HepG2 (cell line): ENCODE results near the gene DNAJA1. TPM values are rescaled to one million over a fixed set of nuclear protein-coding genes. Genes with fewer than 3 reads are reported as not detected.

ENCODE experiments used
- ATAC-seq: fragments of 200-7000 bp; cut with Tn5 transposase; 3 replicates; pipeline ENCODE4 v1.9.1; 2020; ENCODE audit warnings: mild to moderate bottlenecking, moderate library complexity
- BruUV-seq: library from RNA; stranded (reverse); fragments of 400-500 nt; replicated peaks from 2 replicates; lab custom pipeline; 2021; lab: Mats Ljungman, UMichigan
- CTCF ChIA-PET: fragments of 300-600 bp; formaldehyde crosslinking; extraction: SDS; loops from one replicate; lab custom pipeline; 2021; ENCODE audit warnings: low total read pairs, inconsistent platforms, low intra/inter-chr PET ratio; lab: Yijun Ruan, JAX
- POLR2A ChIA-PET: fragments of 350-600 bp; sonication (Branson Sonifier 250); formaldehyde crosslinking; loops from one replicate; lab custom pipeline; 2020; ENCODE audit warnings: antibody characterized with exemption, inconsistent platforms; lab: Yijun Ruan, JAX
- DNase-seq: peaks from one replicate; pipeline ENCODE4 v3.0.0-alpha.2; 2015; ENCODE audit warnings: low spot score
- FAIRE-seq: peaks from 3 replicates; lab custom pipeline; 2011; peaks lifted over from hg19 to GRCh38; lab: Jason Lieb, UNC
- H2AFZ ChIP-seq: one replicate; pipeline ENCODE4 v1.6.1; 2011; ENCODE audit warnings: low read length, inconsistent platforms
- H3K27ac ChIP-seq: fragments of 300-600 bp; 3 replicates; pipeline ENCODE4 v1.8.0; 2011; ENCODE audit warnings: mixed run types, mild to moderate bottlenecking, mixed read lengths, low read length, inconsistent platforms; ENCODE audit not compliant: insufficient read depth; ENCODE audit errors: extremely low read length
- H3K27me3 ChIP-seq, 2 experiments: fragments of 200-600 bp in 1 of 2; 2 replicates in 1 of 2; 3 replicates in 1 of 2; pipeline versions ENCODE4 v1.6.0 to v1.8.0; 2011; ENCODE audit warnings: low read length in 2 of 2, mild to moderate bottlenecking in 2 of 2, moderate library complexity in 2 of 2, inconsistent platforms in 1 of 2; ENCODE audit not compliant: insufficient read depth in 2 of 2, control insufficient read depth in 1 of 2
- H3K36me3 ChIP-seq, 2 experiments: fragments of 200-600 bp in 1 of 2; replicated peaks in 1 of 2; 2 replicates in 1 of 2; 3 replicates in 1 of 2; pipeline versions ENCODE4 v1.5.1 to v1.8.0; 2011; ENCODE audit warnings: low read length in 2 of 2, inconsistent platforms in 1 of 2; ENCODE audit not compliant: insufficient read depth in 2 of 2, control insufficient read depth in 1 of 2
- H3K4me1 ChIP-seq: 2 replicates; pipeline ENCODE4 v1.5.1; 2012; ENCODE audit warnings: low read length, inconsistent platforms; ENCODE audit not compliant: insufficient read depth
- H3K4me2 ChIP-seq: 2 replicates; pipeline ENCODE4 v1.6.0; 2011; ENCODE audit warnings: low read depth, low read length, inconsistent platforms
- H3K4me3 ChIP-seq, 3 experiments: fragments of 200-600 bp in 1 of 3; sonication (generic), shearing (Covaris generic) in 1 of 3; replicated peaks in 1 of 3; 2 replicates each; pipeline ENCODE4 v1.5.1; 2011 to 2016; ENCODE audit warnings: low read length in 3 of 3, inconsistent platforms in 2 of 3, low read depth in 2 of 3, mild to moderate bottlenecking in 2 of 3, control low read depth in 1 of 3, mixed read lengths in 1 of 3; ENCODE audit not compliant: insufficient read depth in 1 of 3
- H3K79me2 ChIP-seq: one replicate; pipeline ENCODE4 v1.6.1; 2011; ENCODE audit warnings: low read length, inconsistent platforms; ENCODE audit not compliant: insufficient read depth
- H3K9ac ChIP-seq: 2 replicates; pipeline ENCODE4 v1.6.0; 2011; ENCODE audit warnings: mild to moderate bottlenecking, low read depth, low read length, inconsistent platforms; ENCODE audit not compliant: insufficient read depth
- H3K9me3 ChIP-seq: 2 replicates; pipeline ENCODE4 v1.5.1; 2012; ENCODE audit warnings: mild to moderate bottlenecking, low read length
- H4K20me1 ChIP-seq: 2 replicates; pipeline ENCODE4 v1.6.0; 2011; ENCODE audit warnings: inconsistent platforms, mild to moderate bottlenecking, low read length, moderate library complexity; ENCODE audit not compliant: insufficient read depth
- ARID5B ChIP-seq: IDR thresholded peaks from 2 replicates; pipeline ENCODE4 v1.4.0; 2020; ENCODE audit warnings: mild to moderate bottlenecking, missing genetic modification reagents
- BCL6 ChIP-seq: IDR thresholded peaks from 2 replicates; pipeline ENCODE4 v1.6.1; 2016; ENCODE audit warnings: missing genetic modification reagents, missing compliant biosample characterization
- FIP1L1 ChIP-seq: fragments of 200-400 bp; formaldehyde crosslinking; IDR thresholded peaks from 2 replicates; pipeline ENCODE4 v1.6.1; 2018; ENCODE audit warnings: low read depth, mild to moderate bottlenecking, low read length, moderate library complexity, borderline replicate concordance; ENCODE audit not compliant: insufficient read depth
- FOSL1 ChIP-seq: sonication (generic); formaldehyde crosslinking; IDR thresholded peaks from 2 replicates; pipeline ENCODE4 v1.9.0; 2021; ENCODE audit warnings: missing genetic modification reagents, borderline replicate concordance
- FOXA1 ChIP-seq, 2 experiments: fragments of 450-650 bp in 1 of 2; sonication (generic) in 1 of 2; formaldehyde crosslinking in 1 of 2; IDR thresholded peaks; 2 replicates each; pipeline versions ENCODE4 v1.4.0 to v1.6.1; 2016 to 2020; ENCODE audit warnings: missing genetic modification reagents in 1 of 2
- HMG20B ChIP-seq: conservative IDR thresholded peaks from 2 replicates; pipeline ENCODE4 v1.6.1; 2016; ENCODE audit warnings: missing genetic modification reagents, missing compliant biosample characterization
- IRF1 ChIP-seq: sonication (generic); formaldehyde crosslinking; IDR thresholded peaks from 2 replicates; pipeline ENCODE4 v1.4.0; 2020; ENCODE audit warnings: low read depth, mild to moderate bottlenecking, missing genetic modification reagents
- PHF21A ChIP-seq: sonication (generic); formaldehyde crosslinking; IDR thresholded peaks from 2 replicates; pipeline ENCODE4 v1.5.0; 2020; ENCODE audit warnings: mild to moderate bottlenecking, missing genetic modification reagents
- RNF219 ChIP-seq: sonication (generic); formaldehyde crosslinking; IDR thresholded peaks from 2 replicates; pipeline ENCODE4 v1.5.0; 2020; ENCODE audit warnings: mild to moderate bottlenecking, missing genetic modification reagents
- SMAD9 ChIP-seq: sonication (generic); formaldehyde crosslinking; IDR thresholded peaks from 2 replicates; pipeline ENCODE4 v1.5.1; 2020; ENCODE audit warnings: mild to moderate bottlenecking, missing genetic modification reagents
- SMARCC2 ChIP-seq: fragments of 450-650 bp; IDR thresholded peaks from 2 replicates; pipeline ENCODE4 v1.6.1; 2017; ENCODE audit warnings: antibody characterized with exemption, mild to moderate bottlenecking
- SOX13 ChIP-seq, 3 experiments: fragments of 450-650 bp in 1 of 3; sonication (generic) in 1 of 3; formaldehyde crosslinking in 1 of 3; IDR thresholded peaks in 2 of 3; conservative IDR thresholded peaks in 1 of 3; 2 replicates each; pipeline versions ENCODE4 v1.5.0 to v1.6.1; 2016 to 2020; ENCODE audit warnings: antibody characterized with exemption in 1 of 3, mild to moderate bottlenecking in 1 of 3, missing compliant biosample characterization in 1 of 3, missing genetic modification reagents in 1 of 3, moderate library complexity in 1 of 3
- TEAD3 ChIP-seq: optimal IDR thresholded peaks from 2 replicates; pipeline ENCODE3; 2016; ENCODE audit warnings: borderline replicate concordance
- ZBTB1 ChIP-seq: sonication (generic); formaldehyde crosslinking; IDR thresholded peaks from 2 replicates; pipeline ENCODE4 v1.4.0; 2020; ENCODE audit warnings: missing genetic modification reagents, borderline replicate concordance
- ZNF234 ChIP-seq: sonication (generic); formaldehyde crosslinking; conservative IDR thresholded peaks from 2 replicates; pipeline ENCODE4 v1.5.1; 2020; ENCODE audit warnings: mild to moderate bottlenecking, missing genetic modification reagents
- ZNF569 ChIP-seq: sonication (generic); formaldehyde crosslinking; IDR thresholded peaks from 2 replicates; pipeline ENCODE4 v1.5.0; 2020; ENCODE audit warnings: mild to moderate bottlenecking, missing genetic modification reagents, moderate library complexity, borderline replicate concordance
- ZNF703 ChIP-seq: sonication (generic); formaldehyde crosslinking; IDR thresholded peaks from 2 replicates; pipeline ENCODE4 v1.5.1; 2020; ENCODE audit warnings: missing genetic modification reagents, mild to moderate bottlenecking, moderate library complexity, borderline replicate concordance
- ZSCAN21 ChIP-seq: sonication (generic); formaldehyde crosslinking; IDR thresholded peaks from 2 replicates; pipeline ENCODE4 v1.8.0; 2022; ENCODE audit warnings: mild to moderate bottlenecking, missing genetic modification reagents, moderate library complexity, borderline replicate concordance
- WGBS: methylation state at CpG from one replicate; pipeline ENCODE4 v1.1.6; 2017; ENCODE audit warnings: low lambda C conversion rate; 5-methylcytosine and 5-hydroxymethylcytosine counted together
- in situ Hi-C: cut with HindIII; loops from 2 replicates; pipeline ENCODE4 v1.10.0; 2017; ENCODE audit warnings: low pct_unique_long_range_greater_than_20kb; ENCODE audit not compliant: extremely low pct_ligation_motif_present
- intact Hi-C: fragments of 100-400 bp; cut with micrococcal nuclease; formaldehyde crosslinking; loops from one replicate; pipeline ENCODE4 v1.10.0; 2022; ENCODE audit not compliant: unreplicated experiment
- polyA plus RNA-seq, 8 experiments: library from polyadenylated mRNA; depleted of rRNA in 3 of 8; stranded (reverse) in 7 of 8; unstranded in 1 of 8; fragments of >200 nt; fragmentation: Illumina TruSeq in 4 of 8; extraction: Trizol in 4 of 8; gene quantifications; 2 replicates each; pipeline versions ENCODE4 v1.2.1 to v1.2.3, GENCODE V29; 2011 to 2016; ENCODE audit warnings: low read depth in 4 of 8, missing spikeins in 1 of 8, mixed read lengths in 1 of 8; ENCODE audit not compliant: insufficient read depth in 1 of 8
- total RNA-seq, 5 experiments: library from RNA; depleted of rRNA; stranded (reverse); fragments of >200 nt; fragmentation: Illumina TruSeq; extraction: Trizol; gene quantifications; 2 replicates each; pipeline ENCODE4 v1.2.3, GENCODE V29; 2016; ENCODE audit warnings: low read depth in 1 of 5

The DNAJA1 gene
- total and polyA plus RNA-seq, 2 of the 13 experiments (the other 11 are each of a cell fraction or from before 2014, with no cell fraction given): 95.9 to 306 TPM

- Histone ChIP-seq H3K4me2 (no peak overlapping the region), H3K9me3 (no peaks in the 10 kb centered on the region), H3K27ac (no peak overlapping the region), H4K20me1 (0 out of 2 replicates have a peak, but pooled peaks cover 5% of the 10 kb centered on the region), H3K4me3 (no peak overlapping the region), H3K36me3 (0 out of 5 replicates have a peak, but pooled peaks cover 0 to under 1% of the 10 kb centered on the region in 2 experiments), H3K79me2 (no peaks in the 10 kb centered on the region), H3K27me3 (no peaks in the 10 kb centered on the region), H2AFZ (no peak overlapping the region), H3K9ac (no peak overlapping the region), H3K4me1 (peaks cover 17% of the 10 kb centered on the region)
- ChIA-PET POLR2A (interaction anchor here (1.2 to 4.0 kb wide), 2 partner anchors 10 to 13 kb away, joined by 4 to 38 read pairs; partner anchors contain the start of genes APTX and DNAJA1), CTCF (no interaction called here)
- intact Hi-C loops (no loop called here), in situ Hi-C loops (no loop called here)
- no TSS peak for BruUV-seq
- peak; percentile 58 for DNase-seq
- no peak for FAIRE-seq
- peak; percentile 92 for ATAC-seq
- WGBS: no CpG with 5 or more reads among the region's 1 CpG
- TF ChIP-seq ZBTB1 (CRISPR knock-in tag) (no peak), TEAD3 (no peak), ZNF569 (no peak), SMAD9 (CRISPR knock-in tag) (no peak), ZNF234 (CRISPR knock-in tag) (no peak), BCL6 (CRISPR knock-in tag) (peak; percentile 24; the same call in 1 of the 2 replicates), IRF1 (CRISPR knock-in tag) (no peak), ZSCAN21 (CRISPR knock-in tag) (no peak), FOXA1 (IDR thresholded peaks at IDR 0.05) (no peak), FOXA1 (CRISPR knock-in tag; IDR thresholded peaks at IDR 0.05) (no peak), PHF21A (CRISPR knock-in tag) (no peak), ZNF703 (CRISPR knock-in tag) (no peak), HMG20B (CRISPR knock-in tag) (no peak), SOX13 (IDR thresholded peaks at IDR 0.05) (no peak), SOX13 (CRISPR knock-in tag; conservative IDR thresholded peaks at IDR 0.05 in 1 of 2, IDR thresholded peaks at IDR 0.05 in 1 of 2) (peak in 1 of 2 experiments; percentile 32; a peak in 1 of 4 replicates), FOSL1 (no peak), FIP1L1 (no peak), ARID5B (CRISPR knock-in tag) (peak; percentile 12; the same call in 1 of the 2 replicates), RNF219 (CRISPR knock-in tag) (no peak), SMARCC2 (no peak)
Observed at GRCh38 chr9:33014665-33015014, 10.4 kb upstream of the DNAJA1 start.
